GM12865 (cell line): ENCODE results near the gene SLC39A1.

Experiments
- DNase-seq: peaks from one replicate; pipeline ENCODE4 v3.0.0; 2010; ENCODE audit warnings: low read depth
- H3K4me3 ChIP-seq: 2 replicates; pipeline ENCODE4 v1.5.1; 2011; ENCODE audit warnings: mild to moderate bottlenecking, low read depth, low read length, control low read depth
- CTCF ChIP-seq: IDR thresholded peaks from 2 replicates; pipeline ENCODE4 v1.5.1; 2011; ENCODE audit warnings: low read length, control low read depth, low read depth, inconsistent platforms; ENCODE audit not compliant: insufficient read depth; ENCODE audit errors: missing control alignments

The SLC39A1 gene

GRCh38 chr1:153958111-153958960 is 5.0 kb downstream of the SLC39A1 start, which contains the start of gene CRTC2:
CRTC2 (minus strand) TSS chr1:153958612; CDS start chr1:153958497, 115 bp downstream.
- TF ChIP-seq CTCF, result no peak
- peak within 1 kb of the TSS; percentile 81 for H3K4me3 ChIP-seq
- peak; percentile 97 for DNase-seq

GRCh38 chr1:153957744-153958110 is 5.6 kb downstream of the SLC39A1 start:
- DNase-seq, result peak; percentile 77
- TF ChIP-seq CTCF, result no peak
- peak overlapping the region; percentile 81 for H3K4me3 ChIP-seq

GRCh38 chr1:153956997-153957715 is 6.2 kb downstream of the SLC39A1 start:
- peak overlapping the region; percentile 81 for H3K4me3 ChIP-seq
- TF ChIP-seq CTCF, result no peak
- DNase-seq, result no peak

GRCh38 chr1:153954826-153955225 is 8.5 kb downstream of the SLC39A1 start:
- no peak for TF ChIP-seq CTCF
- no peak overlapping the region for H3K4me3 ChIP-seq
- no peak for DNase-seq

GRCh38 chr1:153953859-153954365 is 9.4 kb downstream of the SLC39A1 start:
- DNase-seq, result no peak
- TF ChIP-seq CTCF, result no peak
- no peak overlapping the region for H3K4me3 ChIP-seq

- no peak overlapping the region for H3K4me3 ChIP-seq
- TF ChIP-seq CTCF, result no peak
- DNase-seq, result no peak
Observed at GRCh38 chr1:153951801-153952200, 11.5 kb downstream of the SLC39A1 start.
